ENCODE results near the gene MAB21L3.

Gene MAB21L3

GRCh38 chr1:116110567-116111523, at the start of gene MAB21L3:
MAB21L3 (plus strand) TSS chr1:116111399; CDS start chr1:116112616, 1,217 bp downstream.
- DNase-seq (ENCODE audit: low spot score), result no peak

- no peak for DNase-seq (ENCODE audit: low spot score)
These were observed 49.0 kb upstream of the MAB21L3 start for GRCh38 chr1:116062201-116062600.

- DNase-seq (ENCODE audit: low spot score), result no peak
These were observed 46.6 kb upstream of the MAB21L3 start for GRCh38 chr1:116064616-116065015.

DNA sequence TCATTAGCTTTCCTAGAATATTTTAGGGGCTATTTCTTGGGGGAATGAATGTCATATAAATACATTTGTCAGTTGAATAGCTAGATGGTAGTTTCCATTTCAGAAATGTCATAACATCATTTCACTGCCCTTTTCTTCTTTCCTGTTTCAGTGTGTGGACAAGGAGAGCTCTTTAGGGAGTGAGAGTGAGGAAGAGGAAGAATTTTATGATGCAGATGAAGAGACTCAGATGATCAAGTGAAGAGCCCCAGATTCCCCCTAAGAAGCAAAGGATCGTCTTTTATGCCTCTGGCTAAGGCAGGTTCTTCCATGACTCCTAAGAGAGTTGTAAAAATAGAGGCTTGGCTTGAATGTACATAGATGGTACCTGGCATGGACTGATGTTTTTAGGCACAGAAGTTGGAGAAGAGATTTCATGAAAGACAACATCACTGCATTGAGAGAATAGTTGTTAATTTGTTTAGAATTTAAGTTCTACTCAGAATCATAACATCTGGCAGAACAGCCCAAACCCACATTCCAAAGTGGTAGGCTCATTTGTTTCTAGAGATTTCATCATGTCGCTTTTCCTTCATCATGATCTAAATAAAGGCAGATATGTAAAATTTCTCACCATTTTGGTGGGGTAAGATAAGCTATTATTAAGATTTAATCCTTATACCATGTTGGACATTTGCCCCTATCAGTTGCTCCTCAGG, 44.2 kb upstream of the MAB21L3 start:
- DNase-seq (ENCODE audit: low spot score), result no peak

- DNase-seq (ENCODE audit: low spot score), result no peak
These were observed 43.7 kb upstream of the MAB21L3 start for GRCh38 chr1:116067566-116067890.

DNA sequence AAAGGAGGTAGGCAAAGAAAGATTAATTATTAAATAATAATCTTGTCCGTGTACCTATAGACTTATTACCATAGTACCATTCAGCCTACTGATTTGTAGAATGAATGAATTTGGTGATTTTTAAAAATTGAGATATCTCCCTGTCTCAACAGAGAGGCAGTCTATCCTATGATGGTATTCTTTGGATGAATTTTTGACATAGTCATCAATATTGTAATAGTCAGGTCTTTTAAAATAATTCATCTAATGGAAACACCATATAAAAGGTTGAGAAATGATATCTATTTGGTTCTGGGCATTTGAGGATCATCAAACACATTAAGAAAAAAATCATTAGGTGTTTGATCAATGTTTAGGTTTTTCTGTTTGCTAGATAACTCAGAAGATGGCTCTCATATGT, 35.6 kb upstream of the MAB21L3 start:
- DNase-seq (ENCODE audit: low spot score), result no peak

GRCh38 chr1:116075990-116076389, 35.2 kb upstream of the MAB21L3 start:
- DNase-seq (ENCODE audit: low spot score), result no peak

DNA sequence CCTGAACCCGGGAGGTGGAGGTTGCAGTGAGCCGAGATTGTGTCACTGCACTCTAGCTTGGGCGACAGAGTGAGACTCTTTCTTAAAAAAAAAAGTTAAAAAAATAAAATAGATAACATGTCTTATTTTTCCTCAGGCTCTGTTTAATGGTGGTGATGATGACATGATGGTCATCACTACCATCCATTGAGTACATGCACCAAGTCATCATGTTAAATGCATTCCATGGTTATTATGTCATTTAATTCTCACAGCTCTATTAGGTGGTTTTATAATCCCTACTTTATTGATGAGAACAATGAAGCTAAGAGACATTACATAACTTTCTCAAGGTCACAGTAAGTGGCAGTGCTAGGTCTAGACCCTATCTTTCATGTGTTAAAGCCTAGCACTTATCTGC, 34.4 kb upstream of the MAB21L3 start:
- DNase-seq (ENCODE audit: low spot score), result no peak

DNA sequence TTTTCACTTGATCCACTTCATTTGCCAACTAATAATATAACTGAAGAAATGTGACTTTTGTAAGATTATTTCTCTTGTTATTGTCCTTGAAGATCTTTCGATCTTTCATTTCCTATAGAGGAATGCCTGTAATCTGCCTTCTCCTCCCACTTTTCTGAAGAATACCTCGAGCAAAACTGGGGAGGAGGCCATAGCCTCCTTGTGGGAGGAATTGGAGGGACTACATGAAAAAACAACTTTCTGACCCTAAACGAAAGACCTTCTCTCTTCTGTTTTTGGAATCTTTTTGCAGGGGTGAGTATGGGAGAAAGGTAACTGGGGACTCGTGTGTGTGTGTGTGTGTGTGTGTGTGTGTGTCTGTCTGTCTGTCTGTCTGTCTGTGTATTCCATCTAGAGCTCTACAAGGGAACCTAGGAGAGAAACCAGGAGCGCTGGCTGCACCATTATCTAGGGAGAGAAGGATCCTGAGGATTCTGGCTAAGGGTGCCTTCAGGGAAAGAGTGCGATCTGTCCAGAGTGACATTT, 32.4 kb upstream of the MAB21L3 start:
- DNase-seq (ENCODE audit: low spot score), result no peak

- no peak for DNase-seq (ENCODE audit: low spot score)
These were observed 23.6 kb upstream of the MAB21L3 start for GRCh38 chr1:116087628-116088027.

DNA sequence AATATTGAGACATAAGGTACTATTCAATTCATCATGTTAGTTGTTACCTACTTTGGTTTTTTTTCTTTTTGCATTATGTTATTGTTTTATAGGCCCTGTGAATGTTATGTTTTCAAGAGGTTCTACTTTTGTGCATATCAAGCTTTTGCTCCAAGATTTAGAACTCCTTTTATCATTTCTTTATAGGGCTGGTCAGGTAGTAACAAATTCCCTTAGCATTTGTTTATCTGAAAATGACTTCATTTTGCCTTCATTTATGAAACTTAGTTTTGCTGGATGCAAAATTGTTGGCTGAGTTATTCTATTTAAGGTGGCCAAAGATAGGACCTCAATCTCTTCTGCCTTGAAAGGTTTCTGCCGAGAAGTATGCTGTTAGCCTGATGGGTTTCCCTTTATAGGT, 21.3 kb upstream of the MAB21L3 start:
- DNase-seq (ENCODE audit: low spot score), result no peak

DNA sequence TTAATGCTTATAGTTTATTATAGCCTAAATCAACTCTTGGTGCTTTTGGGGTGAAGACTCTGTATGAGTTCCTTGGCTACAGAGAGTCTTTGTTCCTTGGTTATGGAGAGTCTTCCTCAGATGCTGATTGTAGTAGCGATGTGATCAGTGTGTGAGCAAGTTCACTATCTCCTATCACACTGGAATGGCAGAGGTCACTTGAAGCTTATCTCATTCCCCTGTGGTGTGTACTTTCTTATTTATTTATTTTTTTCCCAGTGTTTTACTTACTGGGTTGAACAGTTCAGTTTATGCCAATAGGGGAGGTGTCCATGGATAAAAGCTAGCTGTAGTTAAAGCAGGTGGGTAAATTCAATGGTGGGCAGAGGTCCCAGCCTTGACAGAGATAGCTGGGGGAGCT, 20.1 kb upstream of the MAB21L3 start:
- no peak for DNase-seq (ENCODE audit: low spot score)

GRCh38 chr1:116092752-116093489, 18.3 kb upstream of the MAB21L3 start:
- DNase-seq (ENCODE audit: low spot score), result no peak

GRCh38 chr1:116095027-116095426, 16.2 kb upstream of the MAB21L3 start:
- DNase-seq (ENCODE audit: low spot score), result no peak

- DNase-seq (ENCODE audit: low spot score), result no peak
These were observed 15.1 kb upstream of the MAB21L3 start for GRCh38 chr1:116096013-116096618.

DNA sequence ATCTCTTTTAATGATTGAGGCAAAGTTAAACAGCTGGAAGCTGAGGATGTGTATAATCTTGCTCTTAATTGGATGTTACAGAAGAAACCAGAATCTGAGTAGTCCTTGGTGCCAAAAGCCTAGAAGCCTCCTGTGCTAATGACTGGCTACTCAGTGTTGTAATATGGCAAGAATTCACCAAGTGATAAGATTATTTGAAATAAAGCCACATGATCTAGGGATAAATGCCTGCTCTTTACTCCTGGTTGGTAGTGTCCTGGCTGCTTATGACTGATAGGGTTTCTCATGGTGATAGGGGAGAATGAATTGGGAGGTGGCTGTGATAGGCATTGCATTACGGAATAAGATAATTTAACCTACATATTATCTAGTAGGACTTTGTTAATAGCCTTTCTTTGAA, 13.6 kb upstream of the MAB21L3 start:
- DNase-seq (ENCODE audit: low spot score), result no peak

DNA sequence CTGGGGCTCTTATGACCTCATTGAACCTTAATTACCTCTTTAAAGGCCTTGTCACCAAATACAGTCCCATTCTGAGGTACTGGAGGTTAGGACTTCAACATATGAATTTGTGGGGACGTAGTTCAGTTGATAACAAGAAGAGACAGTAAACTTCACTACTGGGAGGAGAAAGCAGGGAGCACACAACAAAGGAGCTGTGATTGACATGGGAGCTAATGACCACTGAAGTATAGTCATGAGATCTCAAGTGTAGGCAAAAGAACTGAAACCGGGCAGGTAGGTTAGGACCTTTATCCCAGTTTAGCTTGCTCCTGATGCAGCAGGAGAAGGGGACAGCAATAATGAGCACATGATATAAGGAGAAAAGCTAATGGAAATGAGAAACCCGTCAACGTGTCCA, 11.8 kb upstream of the MAB21L3 start:
- no peak for DNase-seq (ENCODE audit: low spot score)

DNA sequence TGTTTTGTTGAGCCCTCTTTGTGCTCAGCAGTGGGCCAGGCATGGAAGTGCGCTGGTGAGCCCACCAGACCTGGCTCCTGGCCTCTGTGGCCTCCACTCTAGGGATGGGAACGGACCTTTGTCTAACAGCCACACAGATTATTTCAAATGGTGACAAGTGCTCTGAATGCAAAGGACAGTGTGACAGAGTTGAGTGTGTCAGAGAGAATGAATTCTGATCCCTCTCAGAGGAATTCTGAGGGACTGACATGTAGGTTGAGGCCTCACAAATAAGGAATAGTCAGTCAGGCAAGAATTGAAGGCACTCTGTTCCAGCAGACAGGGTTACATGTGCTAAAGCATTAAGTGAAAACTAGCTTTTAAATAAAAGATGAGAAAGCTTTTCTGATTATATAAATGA, 11.3 kb upstream of the MAB21L3 start:
- DNase-seq (ENCODE audit: low spot score), result no peak

- no peak for DNase-seq (ENCODE audit: low spot score)
These were observed 6.5 kb upstream of the MAB21L3 start for GRCh38 chr1:116104667-116105066.

- DNase-seq (ENCODE audit: low spot score), result no peak
These were observed 5.2 kb upstream of the MAB21L3 start for GRCh38 chr1:116105996-116106395.

- no peak for DNase-seq (ENCODE audit: low spot score)
These were observed 4.6 kb upstream of the MAB21L3 start for GRCh38 chr1:116106646-116107045.

- DNase-seq (ENCODE audit: low spot score), result no peak
These were observed 3.8 kb upstream of the MAB21L3 start for GRCh38 chr1:116107371-116107770.
